ENCODE results near the gene ADAMTS16.

ADAMTS16 gene

DNA sequence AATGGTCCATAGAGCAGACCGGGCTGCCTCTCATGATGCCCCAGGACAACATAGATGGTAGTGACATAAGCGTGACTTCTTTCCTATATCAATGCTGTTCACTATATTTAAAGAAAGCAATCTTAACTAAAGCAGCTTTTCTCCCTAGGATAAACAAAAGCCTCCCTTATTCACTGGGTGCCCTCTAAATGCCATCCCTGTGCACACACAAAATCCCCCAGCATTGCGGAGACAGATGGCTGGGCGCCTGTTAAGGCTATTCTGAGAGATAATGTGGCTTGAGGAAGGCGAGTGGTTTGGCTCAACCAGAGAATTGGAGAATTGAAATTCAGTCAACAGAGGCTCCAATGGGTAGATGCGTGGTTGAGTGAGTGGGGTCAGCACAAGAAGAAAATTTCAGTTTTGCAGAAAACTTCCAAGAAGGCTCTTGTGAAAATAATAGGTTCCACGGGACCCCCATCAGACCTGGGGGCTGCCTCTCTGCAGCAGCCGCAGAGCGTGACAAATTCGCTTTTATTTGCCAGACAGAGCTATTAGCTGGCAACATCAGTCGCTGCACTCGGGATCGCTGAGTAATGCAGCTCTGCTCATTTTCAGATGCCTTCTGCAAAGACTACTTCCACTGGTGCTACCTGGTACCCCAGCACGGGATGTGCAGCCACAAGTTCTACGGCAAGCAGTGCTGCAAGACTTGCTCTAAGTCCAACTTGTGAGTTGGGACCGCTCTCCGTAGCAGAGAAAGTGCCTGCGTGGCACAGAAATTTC, 178.5 kb downstream of the ADAMTS16 start:
- no peak for DNase-seq

DNA sequence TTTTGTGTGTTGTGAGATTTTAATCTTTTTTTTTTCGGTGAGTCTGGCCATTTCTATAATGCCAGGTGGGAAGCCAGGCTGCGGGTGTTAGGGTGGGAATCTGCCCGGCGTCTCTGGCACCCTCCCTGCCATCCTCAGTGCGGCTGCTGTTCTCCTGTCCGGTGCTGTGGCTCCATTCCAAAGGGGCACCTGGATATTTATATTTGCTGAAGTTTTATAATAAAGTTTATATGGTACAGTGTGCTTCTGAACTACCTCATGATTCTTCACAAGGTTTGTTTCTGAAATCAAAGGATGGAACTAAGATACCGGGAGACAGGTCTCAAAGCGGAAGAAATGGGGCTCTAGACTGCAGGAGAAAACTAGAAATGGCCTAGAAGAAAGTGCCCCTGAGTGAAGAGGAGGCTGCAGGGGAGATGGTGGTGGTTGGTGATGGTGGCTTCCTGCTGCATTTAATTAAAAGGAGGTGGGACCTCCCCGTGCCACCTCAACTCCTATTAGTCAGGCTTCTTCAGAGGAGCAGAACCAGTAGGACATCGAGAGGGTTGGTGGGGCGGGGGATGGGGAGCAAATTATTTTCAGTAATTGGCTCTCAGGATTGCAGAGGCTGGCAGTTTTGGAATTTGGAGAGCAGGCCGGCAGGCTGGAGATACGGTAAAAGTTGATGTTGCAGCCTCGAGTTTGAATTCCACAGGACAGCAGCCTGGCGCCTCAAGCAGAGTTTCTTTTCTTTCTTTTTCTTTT, 180.1 kb downstream of the ADAMTS16 start:
- no peak for DNase-seq

DNA sequence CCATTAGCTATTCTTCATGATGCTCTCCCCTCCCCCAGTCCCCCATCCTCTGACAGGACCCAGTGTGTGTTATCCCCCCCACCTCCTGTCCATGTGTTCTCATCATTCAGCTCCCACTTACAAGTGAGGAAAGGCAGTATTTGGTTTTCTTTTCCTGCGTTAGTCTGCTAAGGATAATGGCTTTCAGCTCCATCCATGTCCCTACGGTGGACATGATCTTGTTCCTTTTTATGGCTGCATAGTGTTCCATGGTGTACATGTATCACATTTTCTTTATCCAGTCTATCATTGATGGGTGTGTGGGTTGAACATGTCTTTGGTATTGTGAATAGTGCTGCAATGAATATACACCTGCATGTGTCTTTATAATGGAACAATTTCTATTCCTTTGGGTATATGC, 181.0 kb downstream of the ADAMTS16 start:
- no peak for DNase-seq

DNA sequence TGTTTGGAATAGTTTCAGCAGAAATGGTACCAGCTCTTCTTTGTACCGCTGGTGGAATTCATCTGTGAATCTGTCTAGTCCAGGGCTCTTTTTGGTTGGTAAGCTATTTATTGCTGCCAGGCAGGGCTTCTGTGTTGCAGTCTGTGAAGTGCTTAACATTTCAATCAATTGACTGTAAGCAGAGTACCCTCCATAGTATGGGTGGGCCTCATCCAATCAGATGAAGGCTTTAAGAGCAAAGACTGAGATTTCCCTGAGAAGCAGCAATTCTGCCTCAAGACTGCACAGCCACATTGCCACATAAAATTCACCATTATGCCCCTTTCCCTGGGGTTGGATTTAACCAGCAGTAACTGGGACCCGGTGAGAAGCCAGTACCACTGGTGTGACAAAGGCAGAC, 183.4 kb downstream of the ADAMTS16 start:
- DNase-seq = no peak

DNA sequence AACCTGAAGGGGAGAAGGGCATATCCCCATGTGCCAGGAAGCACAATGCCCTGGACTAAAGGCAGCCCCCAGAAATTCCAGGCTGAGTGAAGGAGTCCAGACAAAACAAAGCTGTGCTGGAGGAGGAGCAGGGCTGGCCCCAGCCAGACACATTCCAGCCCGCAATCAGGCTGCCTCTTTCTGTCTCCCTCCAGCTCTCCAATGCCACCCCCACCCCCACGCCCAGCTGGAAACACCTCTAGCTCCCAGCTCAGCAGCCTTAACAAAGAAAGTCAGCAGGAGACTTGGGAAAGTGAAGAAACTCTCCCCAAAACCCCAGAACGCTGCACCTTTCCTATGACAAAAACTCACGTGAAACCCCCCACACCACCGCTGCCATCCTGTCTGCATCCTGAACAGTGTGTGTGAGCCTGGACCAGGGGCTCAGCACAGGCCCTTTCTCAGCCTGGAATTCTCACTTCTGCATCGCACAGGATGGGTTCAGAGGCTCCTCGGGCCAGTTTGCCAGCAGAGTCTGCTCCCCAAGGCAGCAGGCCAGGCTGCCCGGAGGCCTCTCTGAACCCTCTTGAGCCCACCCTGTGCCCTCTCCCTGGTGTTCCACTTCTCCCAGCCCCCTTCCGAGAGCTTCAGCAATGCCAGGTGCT, 186.1 kb downstream of the ADAMTS16 start:
- DNase-seq = peak; percentile 57

DNA sequence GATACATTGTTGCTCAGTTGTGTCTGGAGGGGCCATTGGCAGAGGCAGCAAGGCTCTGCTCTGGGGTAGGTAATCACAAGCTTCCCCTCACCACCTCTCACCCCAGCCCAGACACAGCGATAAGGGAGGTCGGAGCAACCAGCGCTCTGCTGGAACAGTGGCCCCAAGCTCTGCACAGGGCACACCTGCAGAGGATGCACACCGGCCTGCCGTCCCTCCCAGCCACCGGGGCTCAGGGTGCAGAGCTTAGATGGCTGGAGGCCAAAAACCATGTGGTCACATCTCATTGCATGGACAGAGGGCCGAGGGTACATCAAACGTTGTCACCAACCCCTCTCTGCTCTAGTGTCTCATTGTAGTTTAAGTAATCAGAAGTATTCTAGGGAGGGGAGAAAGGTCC, 187.0 kb downstream of the ADAMTS16 start:
- DNase-seq = no peak

DNA sequence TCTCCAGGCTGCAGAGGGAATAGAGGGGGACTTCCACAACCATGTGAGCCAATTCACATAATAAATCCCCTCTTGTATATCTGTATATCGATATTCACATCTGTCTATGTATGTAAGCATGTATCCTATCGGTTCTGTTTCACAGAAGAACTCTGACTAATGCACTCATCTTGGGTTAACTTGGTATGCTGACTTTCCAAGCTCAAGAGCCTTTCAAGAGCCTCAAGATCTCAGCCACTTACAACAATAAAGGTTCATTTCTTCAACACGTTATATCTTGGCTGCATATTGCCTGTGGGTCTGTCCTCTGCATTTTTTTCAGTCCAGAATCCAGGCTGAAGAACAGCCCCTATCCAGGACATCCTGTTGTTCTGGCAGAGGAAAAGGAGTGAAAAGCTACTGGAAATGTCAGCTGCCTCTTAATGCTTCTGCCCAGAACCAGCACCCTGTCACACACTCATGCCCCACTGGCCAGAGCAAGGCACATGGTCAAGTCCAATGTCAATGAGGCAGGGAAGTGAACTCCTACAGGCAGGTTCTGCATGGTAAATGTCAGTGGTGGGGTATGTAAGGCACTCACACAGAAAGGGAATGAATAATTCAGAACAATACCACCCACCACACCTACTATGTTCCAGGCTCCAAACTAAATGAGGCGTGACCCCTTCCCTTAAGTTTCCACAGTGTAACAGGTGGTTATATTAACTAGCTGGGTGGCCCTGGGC, 190.8 kb downstream of the ADAMTS16 start:
- DNase-seq = no peak

DNA sequence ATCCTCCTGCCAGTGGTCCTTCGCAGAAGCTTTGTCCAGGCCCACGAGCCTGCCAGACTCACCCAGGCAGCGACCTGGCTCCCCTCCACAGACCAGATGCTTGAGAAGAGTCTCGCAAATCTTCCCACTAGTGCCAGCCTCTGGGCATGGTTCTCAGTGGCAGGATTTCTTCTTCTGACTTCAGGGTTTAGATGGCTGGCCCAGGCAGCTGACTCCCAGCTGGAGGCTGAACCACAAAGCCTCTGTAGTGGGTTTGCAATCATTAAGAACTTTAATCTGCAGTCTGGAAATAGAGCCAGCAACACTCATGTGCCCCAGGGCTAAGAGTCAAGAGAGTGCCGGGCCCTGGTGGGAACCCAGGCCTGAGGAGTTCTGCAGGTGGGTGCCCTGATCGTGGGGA, 191.7 kb downstream of the ADAMTS16 start:
- DNase-seq = no peak

DNA sequence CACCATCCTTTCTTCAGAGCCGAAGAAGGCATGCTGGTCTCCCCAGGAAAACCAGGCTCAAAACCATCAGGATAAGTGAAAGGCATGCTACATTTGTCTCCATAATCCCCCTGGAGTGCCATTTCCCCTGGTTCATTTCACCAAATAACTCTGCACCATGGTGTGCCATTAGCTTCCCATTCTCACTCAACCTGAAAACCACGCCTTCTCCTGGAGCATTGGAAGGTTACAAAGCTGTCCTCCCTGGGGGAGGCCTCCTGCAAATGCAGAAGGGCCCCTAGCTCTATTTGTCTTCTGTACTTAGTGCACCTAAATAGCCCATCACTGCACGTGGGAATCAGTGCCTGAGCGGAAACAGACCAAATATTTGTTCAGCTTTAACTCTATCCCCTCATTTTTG, 192.2 kb downstream of the ADAMTS16 start:
- no peak for DNase-seq

DNA sequence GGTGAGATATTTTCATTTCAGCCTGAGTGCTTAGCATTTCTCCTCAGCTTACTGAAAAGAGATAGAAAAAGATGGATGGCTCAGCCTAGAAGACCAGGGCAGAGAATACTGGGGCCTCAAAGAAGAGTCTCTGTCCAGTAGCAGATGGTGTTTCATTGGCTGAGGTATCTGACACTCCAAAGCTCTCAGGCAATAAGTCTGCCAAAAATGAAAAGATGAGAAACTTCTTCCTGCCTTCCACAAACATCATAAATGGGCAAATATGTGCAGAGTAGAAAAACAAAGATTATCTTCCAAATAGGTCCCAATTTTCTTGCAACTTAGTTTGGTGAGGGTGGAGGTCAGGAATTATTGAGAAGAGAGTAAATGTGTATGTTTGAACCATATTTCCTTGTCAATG, 195.0 kb downstream of the ADAMTS16 start:
- DNase-seq = peak; percentile 65

DNA sequence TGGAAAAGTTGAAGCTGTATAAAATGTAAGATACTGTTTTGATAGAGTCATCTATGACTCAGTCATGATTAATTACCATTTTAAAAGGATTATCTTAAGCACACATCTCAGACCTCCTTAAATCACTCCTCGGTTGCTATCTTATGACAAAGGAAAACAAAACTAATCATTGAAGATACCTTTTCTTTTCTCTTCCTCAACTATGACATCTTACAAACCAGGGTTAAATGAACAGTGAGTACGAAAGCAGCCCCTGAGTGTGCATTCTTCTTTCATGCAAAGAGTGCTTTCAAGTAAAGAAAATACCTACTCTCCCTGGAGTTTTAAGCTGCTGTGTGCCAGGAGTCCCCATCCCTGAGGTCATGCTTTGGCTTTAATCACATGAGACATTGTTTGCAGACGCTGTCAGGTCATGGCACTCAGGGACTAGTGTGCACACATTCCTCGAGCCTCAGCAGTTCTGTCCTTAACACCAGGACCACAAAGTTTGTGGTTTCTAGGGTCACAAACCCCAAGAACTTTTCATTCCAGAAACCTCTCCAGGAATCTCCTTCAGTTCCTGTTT, 195.7 kb downstream of the ADAMTS16 start:
- DNase-seq = peak; percentile 86

DNA sequence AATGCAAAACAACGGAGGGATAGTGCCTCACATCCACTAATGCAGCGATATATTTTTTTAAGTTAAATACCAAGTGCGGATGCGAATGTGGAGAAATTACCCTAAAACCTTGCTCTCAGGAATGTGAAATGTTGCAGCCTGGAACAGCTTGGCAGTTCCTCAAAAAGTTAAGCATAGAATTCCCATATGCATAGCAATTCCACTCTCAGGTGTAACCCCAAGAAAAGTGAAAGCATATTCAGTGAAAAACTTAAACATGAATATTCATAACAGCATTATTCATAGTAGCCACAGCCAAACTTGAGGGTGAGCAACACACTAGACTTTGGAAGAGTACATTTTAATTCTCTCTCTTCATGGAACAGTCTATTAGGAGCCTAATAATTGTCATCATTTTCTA, 199.1 kb downstream of the ADAMTS16 start:
- no peak for DNase-seq

DNA sequence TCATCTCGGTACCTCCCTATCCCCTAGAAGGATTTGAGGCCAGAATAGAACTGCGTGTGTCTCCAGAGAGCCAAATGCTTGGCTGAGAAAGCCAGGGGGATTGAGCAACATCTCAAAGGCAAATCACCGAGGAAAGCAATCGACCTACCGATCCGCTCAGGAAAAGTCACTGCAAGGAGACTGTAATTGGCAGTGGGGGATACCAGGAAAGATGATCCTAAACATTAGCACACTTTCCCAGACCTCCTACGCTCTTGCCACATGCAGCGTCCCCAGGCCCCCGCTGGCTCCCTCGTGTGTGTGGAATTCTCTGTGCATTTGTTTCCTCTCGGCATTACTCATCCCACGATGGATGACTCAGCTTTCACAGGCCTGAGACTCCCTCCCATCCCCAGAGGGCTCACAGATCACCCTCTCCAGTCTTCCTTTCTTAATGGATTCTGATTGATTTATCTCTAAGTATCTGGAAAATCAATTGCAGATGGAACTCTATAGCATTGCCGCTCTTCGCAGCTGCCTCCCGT, 200.1 kb downstream of the ADAMTS16 start:
- peak; percentile 99 for DNase-seq

DNA sequence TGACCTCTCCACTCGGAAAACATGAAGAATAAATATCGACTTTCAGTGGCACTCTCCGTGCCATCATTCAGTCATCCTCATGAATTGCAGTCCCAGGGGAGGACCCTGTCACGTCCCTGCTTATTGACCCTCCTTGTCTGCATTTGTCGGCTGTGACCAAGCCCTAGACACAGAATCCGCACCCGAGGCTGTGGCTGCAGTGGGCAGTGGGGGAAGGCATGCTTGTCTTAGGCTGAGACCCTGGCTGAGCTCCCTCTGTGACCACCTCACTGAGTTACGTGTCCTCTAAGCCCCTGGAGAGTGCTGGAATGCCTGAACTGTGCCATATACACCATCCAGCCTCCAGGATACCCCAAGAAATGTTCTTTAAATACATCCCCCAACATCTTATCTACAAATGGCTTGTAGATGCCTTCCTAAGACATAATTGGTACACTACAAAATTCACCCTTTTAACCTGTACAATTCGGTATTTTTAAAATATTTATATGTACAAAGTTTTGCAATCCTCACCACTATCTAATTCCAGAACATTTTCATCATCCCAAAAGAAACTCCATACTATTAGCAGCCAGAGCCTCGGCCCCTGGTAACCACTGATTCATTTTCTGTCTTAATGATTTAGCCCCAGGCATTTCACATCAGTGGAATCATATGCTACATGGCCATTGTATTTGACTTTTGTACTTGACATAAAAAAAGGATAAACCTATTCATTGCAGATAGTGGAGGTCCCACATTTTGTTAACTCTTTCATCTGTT, 201.6 kb downstream of the ADAMTS16 start:
- peak; percentile 75 for DNase-seq

DNA sequence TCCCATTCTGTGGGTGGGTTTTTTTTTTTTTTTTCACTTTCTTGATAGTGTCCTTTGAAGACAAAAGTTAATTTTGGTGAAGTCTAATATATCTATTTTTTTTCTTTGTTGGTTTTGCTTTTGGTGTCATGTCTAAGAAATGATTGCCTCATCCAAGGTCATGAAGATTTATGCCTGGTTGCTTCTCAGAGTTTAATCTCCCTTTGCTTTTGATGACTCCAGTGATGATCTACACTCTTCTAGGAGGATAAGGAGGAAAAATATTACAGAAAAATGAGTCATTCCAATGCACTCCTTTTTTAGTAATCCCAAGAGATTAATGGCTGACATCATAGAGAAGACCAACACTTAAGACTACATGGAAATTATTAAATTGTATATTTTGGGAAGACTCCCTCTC, 202.7 kb downstream of the ADAMTS16 start:
- peak; percentile 87 for DNase-seq

DNA sequence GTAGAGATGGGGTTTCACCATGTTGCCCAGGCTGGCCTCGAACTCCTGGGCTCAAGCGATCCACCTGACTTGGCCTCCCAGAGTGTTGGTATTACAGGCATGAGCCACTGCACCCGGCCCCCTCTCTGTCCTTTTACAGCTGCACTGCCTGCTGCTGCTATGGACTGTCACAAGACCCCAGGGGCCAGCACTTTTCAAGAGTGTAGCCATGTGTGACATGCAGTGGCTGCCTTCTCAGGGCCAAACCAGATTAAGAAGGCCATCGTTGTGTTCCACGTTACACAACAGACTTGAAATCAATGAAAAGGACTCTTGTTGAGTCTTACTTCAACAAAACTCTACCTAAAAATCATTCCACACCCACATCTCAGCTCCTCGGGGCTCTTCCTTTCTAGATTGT, 203.4 kb downstream of the ADAMTS16 start:
- DNase-seq = no peak

DNA sequence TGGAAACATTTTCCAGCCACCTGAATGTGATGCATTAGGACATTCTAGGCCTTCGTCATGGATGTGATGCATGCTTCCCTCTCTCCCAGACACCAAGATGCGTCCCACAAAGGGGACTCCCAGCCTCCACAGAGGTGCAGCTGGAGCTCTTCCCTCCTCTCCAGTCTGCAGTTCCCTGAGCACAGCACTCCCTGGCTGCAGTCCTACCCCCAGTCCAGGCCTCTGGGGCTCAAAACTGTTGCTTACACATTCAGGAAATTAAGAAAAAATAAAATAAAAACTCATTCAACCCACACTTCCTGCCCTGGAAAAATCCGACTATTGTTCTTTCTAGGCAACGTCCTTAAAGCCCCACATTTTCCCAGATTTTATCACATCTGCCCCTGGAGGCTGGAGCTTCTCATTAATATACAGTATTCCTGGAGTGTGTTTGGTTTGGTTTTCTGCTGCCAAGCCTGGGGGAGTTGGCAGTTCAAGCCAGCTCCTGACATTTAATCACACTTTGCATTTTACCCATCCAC, 204.0 kb downstream of the ADAMTS16 start:
- no peak for DNase-seq

DNA sequence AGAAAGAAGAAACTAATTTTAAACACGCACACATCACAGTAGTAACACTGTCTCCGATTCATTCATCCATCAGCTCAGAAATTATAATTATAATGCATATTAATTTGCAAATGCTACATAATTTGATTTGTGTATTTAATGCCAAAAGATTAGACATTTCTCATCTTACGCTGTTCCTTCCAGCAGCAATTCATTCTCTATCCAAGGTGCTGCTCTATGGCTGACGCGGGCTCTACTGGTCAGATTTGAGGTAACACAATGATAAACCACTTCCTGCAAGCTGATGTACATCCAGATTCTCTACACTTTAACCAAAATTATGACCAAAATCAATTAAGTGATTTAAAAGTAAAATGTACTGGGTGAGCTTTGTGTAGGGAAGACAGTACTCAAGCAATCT, 204.5 kb downstream of the ADAMTS16 start:
- no peak for DNase-seq

DNA sequence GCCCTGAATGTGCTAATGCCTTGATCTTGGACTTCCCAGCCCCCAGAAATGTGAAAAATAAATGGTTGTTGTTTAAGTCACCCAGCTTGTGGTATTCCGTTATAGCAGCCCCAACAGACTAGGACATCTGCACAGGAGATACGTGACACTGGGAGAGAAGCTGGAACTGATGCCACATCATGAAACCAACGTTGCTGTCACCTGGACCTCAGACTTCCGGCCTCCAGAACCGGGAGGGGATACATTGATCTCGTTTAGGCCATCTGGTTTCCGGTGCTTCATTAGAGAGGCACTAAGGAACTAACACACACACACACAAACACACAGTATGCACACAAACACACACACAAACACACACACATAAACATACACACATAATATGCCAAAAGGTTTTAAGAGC, 207.3 kb downstream of the ADAMTS16 start:
- no peak for DNase-seq

DNA sequence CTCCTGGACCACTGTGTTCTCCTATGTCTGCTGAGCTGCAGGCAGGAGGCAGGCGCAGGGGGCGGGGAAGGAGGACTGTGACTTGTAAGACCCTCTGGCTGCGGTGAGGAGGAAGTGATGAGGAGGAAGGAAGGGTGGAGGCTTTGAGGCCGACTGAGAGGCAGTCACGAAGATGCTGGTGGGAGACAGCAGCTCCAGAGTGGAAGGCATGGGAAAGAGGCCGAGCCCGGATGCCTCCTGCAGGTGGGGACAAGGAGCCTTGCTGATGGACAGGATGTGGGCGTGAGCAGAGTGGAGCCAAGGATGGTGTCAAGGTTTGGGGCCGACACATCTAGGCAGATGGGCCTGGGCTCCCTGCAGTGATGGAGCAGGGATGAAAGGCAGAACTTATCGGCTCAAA, 208.0 kb downstream of the ADAMTS16 start:
- no peak for DNase-seq

DNA sequence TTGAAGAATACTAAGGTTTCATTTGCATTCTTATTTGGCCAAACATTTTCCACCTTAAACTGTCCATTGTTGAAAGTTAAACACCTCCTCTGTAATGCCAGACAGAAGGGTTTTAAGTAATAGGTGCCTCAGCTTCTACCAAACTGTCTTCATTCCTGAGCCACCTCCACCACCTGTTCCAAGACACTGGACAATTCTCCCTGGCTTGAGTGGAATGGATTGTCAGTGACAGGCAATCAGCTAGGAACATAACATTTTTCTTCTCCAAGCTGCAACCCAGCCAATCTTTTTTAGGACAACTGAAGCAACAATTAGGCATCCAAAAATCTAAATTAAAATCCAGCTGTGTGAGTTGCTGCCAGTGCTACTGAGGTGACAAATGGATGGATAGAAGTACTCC, 208.4 kb downstream of the ADAMTS16 start:
- DNase-seq = no peak
